Retinal pigment epithelial cell (primary cell): ENCODE data around the gene MRPL1.

Source experiments
- DNase-seq: peaks from one replicate; pipeline ENCODE4 v3.0.0-alpha.2; 2010; ENCODE audit warnings: low read depth
- H3K4me3 ChIP-seq: 2 replicates; pipeline ENCODE4 v1.5.1; 2011; ENCODE audit warnings: mild to moderate bottlenecking, low read length, control low read depth, moderate library complexity
- TF ChIP-seq, protein P1 (sequence below): conservative IDR thresholded peaks from 2 replicates; pipeline ENCODE4 v1.5.1; 2011; ENCODE audit warnings: low read depth, low read length, control low read depth, inconsistent platforms

Gene MRPL1

DNA sequence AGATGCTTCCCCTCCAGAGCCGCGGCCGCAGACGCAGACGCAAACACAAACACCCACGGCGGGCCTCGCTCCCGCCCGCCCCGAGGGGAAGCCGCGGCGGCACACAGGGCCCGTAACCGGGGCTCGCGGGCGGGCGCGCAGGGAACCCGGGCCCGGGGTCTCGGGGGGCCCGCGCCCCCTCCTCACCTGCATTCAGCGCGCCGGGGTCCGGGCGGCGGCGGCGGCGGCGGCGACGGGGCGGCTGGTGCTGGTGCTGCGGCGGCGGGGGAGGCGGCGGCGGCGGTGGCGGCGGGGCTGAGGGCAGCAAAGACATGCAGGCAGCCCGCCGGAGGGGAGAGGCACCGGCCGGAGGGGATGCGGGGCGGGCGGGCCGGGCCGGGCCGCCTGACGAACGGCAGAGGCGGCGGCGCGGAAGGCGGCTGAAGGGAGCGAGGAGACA lies 43.2 kb upstream of the MRPL1 start:
- TF ChIP-seq, protein P1, sequence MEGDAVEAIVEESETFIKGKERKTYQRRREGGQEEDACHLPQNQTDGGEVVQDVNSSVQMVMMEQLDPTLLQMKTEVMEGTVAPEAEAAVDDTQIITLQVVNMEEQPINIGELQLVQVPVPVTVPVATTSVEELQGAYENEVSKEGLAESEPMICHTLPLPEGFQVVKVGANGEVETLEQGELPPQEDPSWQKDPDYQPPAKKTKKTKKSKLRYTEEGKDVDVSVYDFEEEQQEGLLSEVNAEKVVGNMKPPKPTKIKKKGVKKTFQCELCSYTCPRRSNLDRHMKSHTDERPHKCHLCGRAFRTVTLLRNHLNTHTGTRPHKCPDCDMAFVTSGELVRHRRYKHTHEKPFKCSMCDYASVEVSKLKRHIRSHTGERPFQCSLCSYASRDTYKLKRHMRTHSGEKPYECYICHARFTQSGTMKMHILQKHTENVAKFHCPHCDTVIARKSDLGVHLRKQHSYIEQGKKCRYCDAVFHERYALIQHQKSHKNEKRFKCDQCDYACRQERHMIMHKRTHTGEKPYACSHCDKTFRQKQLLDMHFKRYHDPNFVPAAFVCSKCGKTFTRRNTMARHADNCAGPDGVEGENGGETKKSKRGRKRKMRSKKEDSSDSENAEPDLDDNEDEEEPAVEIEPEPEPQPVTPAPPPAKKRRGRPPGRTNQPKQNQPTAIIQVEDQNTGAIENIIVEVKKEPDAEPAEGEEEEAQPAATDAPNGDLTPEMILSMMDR: no peak
- DNase-seq: no peak
- peak overlapping the region; percentile 91 for H3K4me3 ChIP-seq

DNA sequence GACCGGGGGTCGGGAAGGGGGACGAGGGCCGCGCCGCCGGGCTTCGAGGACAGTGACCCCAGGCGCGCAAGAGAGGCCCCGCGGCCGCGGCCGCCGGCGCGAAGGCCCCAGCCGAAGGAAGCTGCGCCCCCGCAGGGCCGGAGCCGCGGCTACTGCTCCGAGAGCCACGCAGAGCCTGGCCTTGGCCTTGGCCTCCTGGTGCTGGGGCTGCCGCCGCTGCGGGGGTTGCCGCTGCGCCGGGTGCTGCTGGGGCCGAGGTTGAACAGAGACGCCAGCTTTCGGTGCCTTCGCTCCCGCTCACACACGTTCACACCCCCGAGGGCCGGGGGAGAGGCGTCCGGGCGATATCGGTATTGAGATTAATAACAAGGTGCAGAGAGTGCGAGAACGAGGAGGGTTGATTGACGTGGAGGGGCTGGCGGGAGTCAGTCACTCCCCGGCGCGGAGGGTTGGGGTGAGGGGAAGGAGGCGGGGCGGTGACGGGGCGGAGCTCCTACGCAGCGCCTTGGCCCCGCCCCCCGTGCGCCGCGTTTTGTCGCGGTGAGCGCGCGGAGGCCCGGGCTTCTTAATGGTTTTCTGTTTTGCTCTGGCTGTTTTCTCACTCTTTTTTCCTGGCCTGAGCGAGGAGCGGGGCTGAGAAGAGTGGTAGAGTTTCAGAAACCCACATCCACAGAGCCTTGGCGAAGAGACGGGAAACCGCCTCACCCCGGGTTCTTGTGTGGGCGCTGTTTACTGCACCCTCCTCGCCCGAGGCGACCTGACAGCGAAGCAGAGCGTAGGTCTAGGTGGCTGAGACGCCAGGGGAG lies 42.6 kb upstream of the MRPL1 start:
- H3K4me3 ChIP-seq: peak overlapping the region; percentile 71
- DNase-seq: peak; percentile 46
- TF ChIP-seq, protein P1: no peak

DNA sequence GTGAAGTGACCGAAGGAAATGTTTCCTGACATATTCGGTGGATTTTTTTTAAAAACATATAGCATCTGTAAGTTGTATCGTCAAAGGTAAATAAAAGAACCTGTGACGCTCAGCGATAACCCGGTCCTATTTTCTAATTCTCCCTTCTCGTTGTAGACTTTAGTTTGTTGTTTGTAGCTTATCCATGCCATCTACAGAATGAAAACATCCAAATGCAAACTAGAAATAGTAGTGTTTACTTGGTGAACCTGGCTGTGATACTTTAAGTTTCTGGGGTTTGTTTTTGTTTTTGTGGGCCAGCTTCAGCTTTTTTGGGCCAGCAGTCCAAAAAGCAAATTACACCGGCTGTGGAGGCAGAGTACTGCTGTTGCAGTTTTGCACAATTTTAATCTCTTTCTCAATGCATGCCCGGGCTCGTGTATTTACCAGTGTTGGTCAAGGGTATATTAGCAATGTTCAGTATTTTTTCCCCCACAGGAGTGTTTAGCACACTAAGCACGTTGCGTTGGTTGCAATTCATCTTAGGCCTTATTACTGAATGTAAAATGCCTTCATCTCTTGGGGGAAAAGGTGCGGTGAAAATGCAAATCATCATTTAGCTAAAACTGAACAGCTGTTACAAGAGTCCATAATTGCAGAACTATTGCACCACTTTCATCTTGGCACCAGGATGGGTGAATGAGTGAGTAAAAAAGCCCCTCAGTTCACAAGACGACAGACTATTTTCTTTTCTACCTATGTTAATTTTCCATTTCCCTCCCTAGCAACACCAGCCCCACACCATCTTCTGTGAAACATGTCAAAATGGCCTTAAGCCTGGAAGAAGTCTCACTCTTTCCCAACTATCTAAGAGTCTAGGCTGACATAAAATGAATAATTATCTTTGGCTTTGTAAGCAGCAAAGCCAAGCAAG lies 41.7 kb upstream of the MRPL1 start:
- TF ChIP-seq, protein P1: no peak
- peak overlapping the region; percentile 71 for H3K4me3 ChIP-seq
- DNase-seq: no peak

DNA sequence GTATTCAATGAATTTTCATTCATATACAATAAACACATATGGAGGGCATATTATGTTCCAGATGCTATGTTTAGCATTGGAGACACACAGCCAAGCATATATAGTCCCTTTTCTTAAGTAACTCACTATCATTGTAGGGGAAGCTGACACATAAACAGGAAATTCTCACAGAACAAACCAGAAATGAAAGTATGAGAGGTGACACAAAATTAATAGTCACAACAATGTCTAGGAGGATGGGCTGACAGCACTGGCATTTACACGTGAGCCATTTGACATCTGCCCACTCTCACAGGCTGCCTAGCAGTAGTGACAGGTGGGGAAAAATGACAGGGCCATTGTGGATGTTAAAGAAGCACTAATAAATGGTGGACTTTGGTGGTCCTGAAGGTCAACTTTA lies 40.9 kb upstream of the MRPL1 start:
- no peak overlapping the region for H3K4me3 ChIP-seq
- no peak for DNase-seq
- TF ChIP-seq, protein P1: no peak

DNA sequence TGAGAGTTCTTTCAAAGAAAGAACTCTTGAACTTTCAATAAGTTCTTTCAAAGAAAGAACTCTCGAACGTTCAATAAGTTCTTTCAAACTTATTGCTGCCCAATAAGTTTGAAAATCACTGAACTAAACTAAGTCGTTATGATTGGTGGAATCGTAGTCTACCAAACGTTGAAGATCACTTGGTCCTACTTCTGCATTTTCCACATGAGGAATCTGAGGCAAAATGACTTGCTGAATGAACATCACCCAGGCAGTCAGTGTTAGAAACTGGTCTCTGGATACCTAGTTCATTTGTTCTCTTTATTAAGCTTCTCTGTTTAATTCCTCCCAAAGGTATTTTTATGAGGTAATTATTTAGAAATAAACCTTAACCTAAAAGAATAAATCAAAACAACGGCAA lies 36.4 kb upstream of the MRPL1 start:
- no peak overlapping the region for H3K4me3 ChIP-seq
- TF ChIP-seq, protein P1: no peak
- no peak for DNase-seq

DNA sequence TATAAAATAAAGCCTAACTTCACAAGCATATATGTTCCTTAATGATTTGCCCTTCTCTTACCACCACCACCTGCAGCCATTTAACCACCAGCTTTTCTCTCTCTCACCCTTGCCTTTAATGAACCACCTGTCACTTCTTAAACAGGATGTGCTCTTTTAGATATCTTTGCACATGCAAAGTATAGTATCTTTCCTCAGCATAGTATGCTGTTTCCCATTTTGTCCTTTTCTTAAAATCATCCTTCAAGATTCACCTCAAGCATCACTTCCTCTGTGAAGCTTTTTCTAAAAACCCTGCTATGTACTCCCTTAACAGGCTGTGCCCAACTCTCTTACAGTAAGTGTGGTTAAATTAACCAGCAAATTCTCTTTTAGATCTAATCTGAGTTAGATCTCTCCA lies 35.3 kb upstream of the MRPL1 start:
- TF ChIP-seq, protein P1: no peak
- no peak for DNase-seq
- no peak overlapping the region for H3K4me3 ChIP-seq
